Measurements from ENCODE around the gene DCTN4.

- TF ChIP-seq CTCF (IDR thresholded peaks at IDR 0.05), result no peak
- TF ChIP-seq POLR2AphosphoS5 (IDR thresholded peaks at IDR 0.05; ENCODE audit: low read depth, low read length), result no peak
- TF ChIP-seq REST (IDR thresholded peaks at IDR 0.05; ENCODE audit: insufficient read depth in 1 of 2, low read depth in 2 of 2, low read length in 1 of 2), result no peak
- no peak for TF ChIP-seq SIN3A (IDR thresholded peaks at IDR 0.05; ENCODE audit: borderline replicate concordance, insufficient read depth, low read depth, low read length)
Observed at GRCh38 chr5:150791536-150791935, 32.7 kb upstream of the DCTN4 start.

Measured in Panc1 (cell line).